Activated naive CD4-positive, alpha-beta T cell treated with anti-CD3 and anti-CD28 coated beads, Interleukin-2, amount 50 U/mL, for 72 hours (primary cell): ENCODE measurements around the gene ZBP1. TPM values are rescaled to one million over a fixed set of nuclear protein-coding genes. Genes with fewer than 3 reads are reported as not detected.
"Not testable (repeated sequence)": the region's sequence is repeated elsewhere in the genome, so short reads cannot be mapped to it uniquely, and the experiment has no call there.

Experiments used
- ATAC-seq, 2 donors: fragments of 150-1000 bp; cut with Tn5 transposase; 2 replicates each; pipeline ENCODE4 v1.10.0; 2021; ENCODE audit warnings: mild to moderate bottlenecking in 2 of 2, moderate library complexity in 2 of 2
- DNase-seq, 2 donors: peaks; one replicate each; pipeline ENCODE4 v3.0.0; 2021 to 2022; ENCODE audit warnings: low spot score in 2 of 2
- H3K27ac Mint-ChIP-seq, 2 donors: one replicate each; pipeline ENCODE4 v1.8.0; 2022; ENCODE audit warnings: mild to moderate bottlenecking in 2 of 2, mixed read lengths in 2 of 2
- H3K36me3 Mint-ChIP-seq, 2 donors: one replicate each; pipeline ENCODE4 v1.8.0; 2022; ENCODE audit warnings: mixed read lengths in 2 of 2
- H3K9me3 Mint-ChIP-seq, 2 donors: one replicate each; pipeline ENCODE4 v1.8.0; 2022; ENCODE audit warnings: mixed read lengths in 2 of 2
- total RNA-seq, 2 donors: library from RNA; stranded (reverse); gene quantifications; one replicate each; pipeline ENCODE4 v1.2.3, GENCODE V29; 2022

The ZBP1 gene
- total RNA-seq, 2 donors from 2014 or later, result 0.16 to 1.1 TPM

DNA sequence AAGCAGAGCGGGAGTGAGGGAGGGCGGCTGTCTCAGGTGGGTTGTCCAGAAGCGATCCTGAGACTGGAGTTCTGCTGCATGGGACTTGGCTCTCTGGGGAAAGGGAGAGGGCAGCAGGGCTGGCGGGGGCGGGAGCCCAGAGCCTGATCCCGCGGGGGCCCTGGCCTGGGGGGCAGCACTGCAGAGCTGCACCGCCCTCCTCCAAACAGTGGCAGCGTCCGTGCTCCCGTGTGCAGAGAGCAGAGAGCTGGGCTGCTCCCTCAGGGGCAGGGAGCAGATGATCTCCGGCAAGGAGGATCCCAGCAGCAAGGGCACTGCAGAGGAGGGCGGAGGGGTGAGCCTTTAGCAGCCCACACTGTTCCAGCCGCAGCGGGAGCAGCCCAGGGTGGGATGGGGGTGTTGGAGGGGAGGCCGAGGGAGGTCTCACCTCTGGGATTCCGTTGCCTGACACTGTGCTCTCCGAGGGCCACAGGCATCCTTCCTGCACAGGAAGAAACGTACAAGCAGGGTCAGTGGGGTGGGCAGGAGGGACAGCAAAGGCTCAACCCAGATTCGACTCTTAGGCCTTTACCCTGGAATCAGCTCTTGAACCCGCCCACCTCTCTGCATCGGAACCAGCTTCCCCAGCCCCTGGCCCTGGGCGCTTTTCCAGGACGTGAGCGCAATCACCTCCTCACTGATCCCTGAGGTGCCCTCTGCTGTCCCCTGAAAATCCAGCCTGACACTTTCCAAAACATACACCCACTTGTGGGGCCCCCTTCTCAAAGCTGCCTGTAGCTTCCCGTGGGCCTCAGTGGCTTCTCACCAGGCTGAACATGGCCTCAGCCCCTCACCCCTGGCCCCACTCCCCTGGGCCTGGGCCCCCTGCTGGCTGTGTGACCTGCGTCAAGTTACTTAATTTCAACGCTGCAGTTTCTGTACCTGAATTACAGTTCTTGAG lies 32.6 kb upstream of the ZBP1 start:
- DNase-seq, result peak in 1 of 2 donors; percentile 26
- Mint-ChIP-seq H3K9me3 (no peaks in the 10 kb centered on the region), H3K36me3 (no peaks in the 10 kb centered on the region), H3K27ac (no peak overlapping the region)
- no peak for ATAC-seq

DNA sequence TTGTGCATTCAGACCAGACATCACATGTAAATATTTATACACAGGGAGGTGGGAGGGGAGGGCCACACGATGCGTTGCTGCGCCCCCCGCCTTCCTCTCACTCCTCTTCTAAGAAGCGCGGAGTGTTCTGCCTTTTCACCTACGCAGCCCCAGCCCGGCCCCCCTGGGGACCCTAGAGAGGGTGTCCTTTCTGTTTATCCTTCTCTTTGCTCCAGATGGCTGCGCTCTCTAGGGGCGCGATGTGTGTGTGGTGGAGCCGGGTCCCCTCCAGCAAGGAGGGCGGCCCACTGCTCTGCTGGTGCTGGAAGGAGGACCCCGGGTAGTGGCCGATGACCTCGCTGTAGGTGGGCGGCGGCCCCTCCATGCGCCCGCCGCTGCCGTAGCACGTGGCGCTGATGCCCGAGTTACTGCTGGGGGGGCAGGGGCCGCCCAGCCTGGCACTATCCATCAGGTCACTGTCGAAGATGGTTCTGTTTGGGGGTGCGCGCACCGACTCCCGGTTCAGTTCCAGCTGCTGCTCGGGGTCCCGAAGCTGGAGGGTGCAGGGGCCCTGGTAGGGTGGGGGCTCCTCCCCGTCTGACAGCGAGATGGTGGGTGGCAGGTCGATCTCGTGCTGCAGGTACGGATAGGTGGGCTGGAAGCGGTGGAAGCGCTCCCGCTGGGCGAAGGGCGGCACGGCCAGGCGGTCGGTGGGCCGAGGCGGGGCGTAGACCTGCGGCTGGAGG lies 31.8 kb upstream of the ZBP1 start:
- ATAC-seq (no peak), DNase-seq (peak in 1 of 2 donors; percentile 33)
- Mint-ChIP-seq H3K36me3 (no peaks in the 10 kb centered on the region), H3K9me3 (no peaks in the 10 kb centered on the region), H3K27ac (no peak overlapping the region)

DNA sequence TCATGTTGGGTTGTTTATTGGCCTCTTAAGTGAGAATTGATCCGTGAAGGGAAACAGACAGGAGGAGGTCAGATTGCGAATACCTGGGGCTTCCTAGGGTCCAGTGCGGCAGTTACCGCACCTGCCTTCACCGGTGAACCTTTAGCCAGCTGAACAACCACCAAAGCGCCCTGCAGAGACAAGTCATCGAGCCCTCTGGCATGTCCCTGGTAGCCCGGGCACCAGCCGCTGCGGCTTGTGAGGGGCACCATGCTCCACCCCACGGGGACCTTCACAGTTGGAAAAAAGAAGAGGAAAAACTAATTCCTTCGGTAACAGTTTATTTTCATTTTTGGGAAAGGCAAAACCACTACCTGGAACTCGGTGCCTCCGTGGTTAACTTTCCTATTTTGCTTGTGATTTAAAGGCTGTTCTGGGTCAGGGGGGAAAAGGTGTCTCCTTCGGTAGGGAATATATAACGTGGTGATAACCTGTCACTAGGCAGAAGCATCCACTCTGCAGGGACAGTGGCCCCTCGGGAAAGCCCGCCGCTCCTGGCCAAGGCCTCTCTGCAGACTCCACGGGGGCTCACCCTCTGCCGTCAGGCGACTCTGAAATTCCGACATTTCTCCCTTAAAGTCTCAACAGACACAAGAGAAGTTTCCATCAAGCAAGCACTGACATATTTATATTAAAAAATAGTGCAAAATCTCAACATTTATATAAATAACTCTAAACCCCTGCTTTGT lies 30.7 kb upstream of the ZBP1 start:
- Mint-ChIP-seq H3K9me3 (no peaks in the 10 kb centered on the region), H3K27ac (no peak overlapping the region), H3K36me3 (no peaks in the 10 kb centered on the region)
- ATAC-seq (no peak), DNase-seq (no peak)

DNA sequence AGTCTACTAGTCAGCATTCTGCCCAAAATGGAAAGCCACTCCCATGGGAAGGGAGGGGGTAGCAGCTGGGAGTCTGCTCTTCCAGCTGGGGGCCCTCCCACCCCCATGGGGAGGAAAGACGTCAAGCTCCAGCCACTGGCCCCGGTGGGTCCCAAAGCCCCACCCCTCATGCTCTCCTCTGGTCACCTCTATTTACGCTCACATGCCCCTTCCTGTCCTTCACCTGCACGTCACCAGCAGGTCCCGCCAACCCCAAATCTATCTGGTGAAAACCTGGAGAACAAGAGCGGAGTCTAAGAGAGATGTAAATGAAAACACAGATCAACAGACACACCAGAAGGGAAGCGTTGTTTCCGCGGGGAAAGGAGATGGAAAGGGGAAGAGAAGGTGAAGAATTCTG lies 30.0 kb upstream of the ZBP1 start:
- Mint-ChIP-seq H3K36me3 (no peaks in the 10 kb centered on the region), H3K27ac (no peak overlapping the region), H3K9me3 (no peaks in the 10 kb centered on the region)
- DNase-seq (peak in 1 of 2 donors; percentile 13), ATAC-seq (no peak)

DNA sequence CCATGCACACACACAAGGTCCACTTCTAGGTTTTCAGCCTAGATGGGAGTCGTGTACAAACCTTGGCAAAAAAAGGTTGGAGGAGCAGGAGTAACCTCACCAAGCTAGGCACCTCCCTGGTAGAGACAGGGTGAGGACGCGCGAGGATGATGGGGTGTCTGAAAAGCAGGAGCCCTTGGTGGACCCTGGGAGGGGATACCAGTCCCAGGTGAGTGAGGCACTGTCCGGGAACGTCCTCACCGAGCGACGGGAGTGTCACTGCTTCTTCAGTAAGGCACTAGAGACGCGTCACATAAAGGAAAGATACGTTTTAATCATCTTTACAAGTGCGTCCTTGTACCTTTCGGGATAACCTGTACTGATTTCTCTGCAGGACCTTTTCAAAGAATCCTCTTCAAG lies 29.4 kb upstream of the ZBP1 start:
- Mint-ChIP-seq H3K27ac (no peak overlapping the region), H3K36me3 (peaks cover 5 to 6% of the 10 kb centered on the region in 2 donors), H3K9me3 (peaks cover 3 to 5% of the 10 kb centered on the region in 2 donors)
- no peak for ATAC-seq
- no peak for DNase-seq

DNA sequence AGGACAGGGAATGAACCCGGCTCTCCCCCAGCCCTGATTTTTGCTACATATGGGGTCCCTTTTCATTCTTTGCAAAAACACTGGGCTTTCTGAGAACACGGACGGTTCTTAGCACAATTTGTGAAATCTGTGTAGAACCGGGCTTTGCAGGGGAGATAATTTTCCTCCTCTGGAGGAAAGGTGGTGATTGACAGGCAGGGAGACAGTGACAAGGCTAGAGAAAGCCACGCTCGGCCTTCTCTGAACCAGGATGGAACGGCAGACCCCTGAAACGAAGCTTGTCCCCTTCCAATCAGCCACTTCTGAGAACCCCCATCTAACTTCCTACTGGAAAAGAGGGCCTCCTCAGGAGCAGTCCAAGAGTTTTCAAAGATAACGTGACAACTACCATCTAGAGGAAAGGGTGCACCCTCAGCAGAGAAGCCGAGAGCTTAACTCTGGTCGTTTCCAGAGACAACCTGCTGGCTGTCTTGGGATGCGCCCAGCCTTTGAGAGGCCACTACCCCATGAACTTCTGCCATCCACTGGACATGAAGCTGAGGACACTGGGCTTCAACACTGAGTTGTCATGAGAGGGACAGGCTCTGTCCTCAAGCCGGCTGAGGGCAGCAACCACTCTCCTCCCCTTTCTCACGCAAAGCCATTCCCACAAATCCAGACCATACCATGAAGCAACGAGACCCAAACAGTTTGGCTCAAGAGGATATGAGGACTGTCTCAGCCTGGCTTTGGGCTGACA lies 28.8 kb upstream of the ZBP1 start:
- DNase-seq (no peak), ATAC-seq (no peak)
- H3K27ac Mint-ChIP-seq, result no peak overlapping the region
- H3K36me3 Mint-ChIP-seq, result peaks cover 6 to 8% of the 10 kb centered on the region in 2 donors
- peaks cover 4 to 8% of the 10 kb centered on the region in 2 donors for H3K9me3 Mint-ChIP-seq

DNA sequence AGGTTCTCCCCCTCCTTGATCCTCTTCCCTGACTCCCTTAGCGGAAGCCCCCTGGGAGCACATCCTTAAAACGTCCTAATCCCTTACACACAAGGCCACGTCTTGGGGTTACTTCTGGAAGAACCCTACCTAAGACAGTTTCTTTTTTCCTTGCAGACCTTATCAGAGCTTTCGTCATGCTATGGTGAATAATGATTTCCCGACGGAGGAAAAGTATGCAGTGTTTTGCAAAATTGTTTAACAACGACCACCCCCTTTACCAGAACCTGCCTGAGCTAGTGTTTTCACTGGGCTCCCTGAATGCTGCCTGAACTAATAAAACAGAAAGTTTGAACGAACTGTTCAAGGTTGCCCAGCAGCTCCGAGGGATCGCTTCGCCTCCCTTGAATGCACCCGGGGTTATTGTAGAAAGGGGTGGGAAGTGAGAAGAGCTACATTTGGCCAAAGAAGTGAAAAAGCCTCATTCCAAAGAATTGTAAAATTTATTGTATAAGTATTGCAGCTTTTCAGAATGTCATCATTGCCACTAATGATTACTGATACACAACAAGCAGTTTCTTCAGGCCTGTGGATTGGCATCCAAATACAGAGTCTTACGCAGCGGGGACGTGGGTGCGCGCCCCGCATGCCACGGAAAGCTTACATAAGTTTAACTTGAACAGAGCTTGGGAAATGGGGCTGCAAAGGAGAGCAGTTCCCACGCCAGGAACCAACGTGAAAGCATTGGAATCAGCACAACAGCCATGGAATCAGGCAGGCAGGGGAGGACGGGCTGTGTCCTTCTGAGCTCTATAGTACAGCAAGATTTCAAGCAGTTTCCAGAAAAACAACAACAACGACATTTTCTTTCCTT lies 27.9 kb upstream of the ZBP1 start:
- Mint-ChIP-seq H3K27ac (no peak overlapping the region), H3K9me3 (peaks cover 4 to 8% of the 10 kb centered on the region in 2 donors), H3K36me3 (peaks cover 6 to 8% of the 10 kb centered on the region in 2 donors)
- DNase-seq (no peak), ATAC-seq (no peak)

DNA sequence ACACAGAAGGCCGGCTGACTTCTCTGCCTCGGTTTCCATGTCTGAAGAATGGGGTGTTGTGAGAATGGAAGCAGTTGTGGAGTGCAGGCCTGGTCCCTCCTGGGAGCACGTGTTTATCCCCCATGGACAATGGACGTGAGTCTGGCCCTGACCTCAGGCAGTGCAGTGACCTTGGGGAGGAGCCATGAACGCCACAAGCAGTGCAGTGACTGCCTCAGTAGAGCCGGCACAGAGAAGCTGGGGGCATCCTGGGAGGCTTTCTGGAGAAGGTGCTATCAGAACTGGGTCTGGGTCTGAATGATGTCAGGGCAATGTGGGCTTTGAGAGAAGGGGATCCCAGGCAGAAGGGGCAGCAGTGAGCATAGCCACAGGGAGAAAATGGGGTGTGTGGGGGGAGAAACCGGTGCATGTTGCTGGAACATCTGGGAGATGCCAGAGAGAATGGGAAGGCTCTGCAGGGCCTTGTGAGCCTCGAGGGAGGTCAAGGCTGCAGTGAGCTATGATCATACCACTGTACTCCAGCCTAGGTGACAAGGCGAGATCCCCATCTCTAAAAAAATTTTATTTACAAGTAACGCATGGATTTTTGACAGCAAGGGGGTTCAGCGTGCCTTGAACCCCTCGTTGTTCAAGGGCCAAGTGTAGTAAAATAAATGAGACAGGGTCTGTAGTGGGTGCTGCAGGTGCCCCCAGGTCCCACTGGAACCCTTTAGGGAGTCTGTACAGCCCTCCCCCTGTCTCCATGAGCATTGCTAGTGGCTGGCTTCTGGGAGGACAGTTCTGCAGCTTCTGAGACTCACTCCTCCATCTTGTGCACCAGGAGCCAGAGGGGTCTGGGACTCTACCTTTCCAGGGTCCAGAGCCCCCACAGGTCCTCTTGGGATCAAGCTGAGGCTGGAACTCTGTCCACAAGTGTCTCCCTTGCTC lies 27.0 kb upstream of the ZBP1 start:
- ATAC-seq, result no peak

DNA sequence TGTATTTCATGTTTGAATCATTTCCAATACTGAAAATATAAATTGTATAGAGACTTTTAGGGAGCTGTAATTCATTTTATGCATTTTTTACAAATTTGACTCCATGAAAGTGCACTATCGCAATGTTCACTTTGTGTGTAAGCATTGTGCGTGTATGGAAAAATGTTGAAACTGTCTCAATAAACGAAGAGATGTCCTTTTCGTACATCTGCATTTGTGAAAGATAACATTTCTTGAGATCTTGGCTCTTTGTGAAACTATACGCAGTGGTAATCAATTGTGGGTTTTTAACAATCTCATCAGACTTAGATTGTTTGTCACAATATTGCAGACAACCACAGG lies 18.6 kb upstream of the ZBP1 start:
- H3K9me3 Mint-ChIP-seq, result peaks cover 21 to 25% of the 10 kb centered on the region in 2 donors
- no peak overlapping the region for H3K27ac Mint-ChIP-seq
- ATAC-seq (no peak), DNase-seq (no peak)
- peaks cover 23 to 31% of the 10 kb centered on the region in 2 donors for H3K36me3 Mint-ChIP-seq

More for the DNA sequence above, 27.0 kb upstream of the ZBP1 start:
- Mint-ChIP-seq H3K9me3 (peaks cover 4 to 8% of the 10 kb centered on the region in 2 donors), H3K36me3 (peaks cover 6 to 8% of the 10 kb centered on the region in 2 donors), H3K27ac (no peak overlapping the region)
- no peak for DNase-seq

DNA sequence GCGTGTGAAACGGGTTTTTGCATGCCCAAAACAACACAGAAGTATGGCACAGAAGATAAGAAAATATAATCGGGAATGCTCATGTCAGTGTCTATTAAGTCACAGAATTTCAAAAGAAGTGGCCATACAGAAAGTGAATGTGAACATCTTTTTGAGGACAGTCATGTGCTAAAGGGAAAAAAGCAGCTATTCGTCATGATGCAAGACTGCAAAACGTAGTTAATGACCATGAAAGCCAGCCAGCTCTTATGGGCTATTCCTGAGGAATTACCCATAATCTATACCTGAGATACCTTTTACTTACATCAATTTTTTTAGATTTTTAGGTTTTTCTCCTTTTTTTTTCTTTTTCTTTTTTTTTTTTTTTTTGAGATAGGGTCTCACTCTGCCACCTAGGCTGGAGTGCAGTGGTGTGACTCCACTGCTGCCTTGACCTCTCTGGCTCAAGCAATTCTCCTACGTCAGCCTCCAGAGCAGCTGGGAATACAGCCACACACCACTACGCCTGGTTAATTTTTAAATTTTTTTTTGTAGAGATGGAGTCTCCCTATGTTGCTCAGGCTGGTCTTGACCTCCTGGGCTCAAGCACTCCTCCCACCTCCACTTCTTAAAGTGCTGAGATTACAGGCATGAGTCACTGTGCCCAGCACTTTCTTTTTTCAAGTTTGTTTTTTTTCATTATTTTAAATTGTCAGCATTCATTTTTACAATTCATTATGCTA lies 18.1 kb upstream of the ZBP1 start:
- DNase-seq, result no peak
- no peak for ATAC-seq
- Mint-ChIP-seq H3K9me3 (peaks cover 23 to 25% of the 10 kb centered on the region in 2 donors), H3K27ac (no peak overlapping the region), H3K36me3 (peaks cover 23 to 31% of the 10 kb centered on the region in 2 donors)

DNA sequence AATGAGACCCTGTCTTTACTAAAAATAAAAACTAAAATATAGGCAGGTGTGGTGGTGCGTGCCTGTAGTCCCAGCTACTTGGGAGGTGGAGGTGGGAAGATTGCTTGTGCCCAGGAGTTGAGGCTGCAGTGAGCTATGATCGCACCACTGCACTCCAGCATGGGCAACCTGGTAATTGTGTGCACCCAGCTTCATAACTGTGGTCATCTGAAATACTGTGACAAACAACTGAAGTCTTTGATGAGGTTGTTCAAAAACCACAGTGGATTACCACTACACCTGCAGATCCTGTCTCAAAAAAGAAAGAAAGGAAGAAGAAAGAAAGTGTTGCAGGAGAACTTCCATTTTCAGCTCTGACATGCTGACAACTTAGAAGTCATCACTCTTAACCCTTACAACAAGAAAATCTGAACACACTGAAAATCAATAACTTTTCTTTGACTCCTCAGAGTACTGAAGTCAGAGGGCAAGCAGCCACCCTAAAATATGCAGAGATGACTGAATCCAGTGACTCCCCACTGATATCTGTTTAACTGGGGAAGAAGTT lies 13.8 kb upstream of the ZBP1 start:
- DNase-seq, result no peak
- peak; percentile 31 to 88 for ATAC-seq
- peaks cover 41 to 43% of the 10 kb centered on the region in 2 donors for H3K36me3 Mint-ChIP-seq
- no peak overlapping the region for H3K27ac Mint-ChIP-seq
- H3K9me3 Mint-ChIP-seq, result peaks cover 32 to 41% of the 10 kb centered on the region in 2 donors

DNA sequence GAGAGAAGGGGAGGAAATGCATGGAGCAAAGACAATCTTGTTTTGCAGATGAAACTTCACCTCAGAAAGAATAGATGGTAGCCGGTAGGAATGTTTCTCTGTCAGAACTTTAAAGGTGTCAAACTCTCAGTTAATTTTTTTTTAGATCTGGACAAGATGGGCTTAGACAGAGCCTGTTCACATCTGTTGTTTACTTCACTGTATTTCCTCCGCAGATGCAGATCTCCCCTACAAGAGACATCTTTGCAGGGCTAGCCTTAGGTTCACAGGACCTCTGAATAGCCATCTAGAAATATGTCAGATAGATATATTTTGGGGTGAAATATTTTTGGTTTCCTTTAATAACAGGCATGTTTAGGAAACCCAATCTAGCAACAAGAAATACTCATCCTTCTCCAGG lies 12.1 kb upstream of the ZBP1 start:
- ATAC-seq, result no peak
- peaks cover 30 to 40% of the 10 kb centered on the region in 2 donors for H3K9me3 Mint-ChIP-seq
- H3K36me3 Mint-ChIP-seq, result peaks cover 41% of the 10 kb centered on the region in 2 donors
- H3K27ac Mint-ChIP-seq, result no peak overlapping the region
- DNase-seq, result no peak

DNA sequence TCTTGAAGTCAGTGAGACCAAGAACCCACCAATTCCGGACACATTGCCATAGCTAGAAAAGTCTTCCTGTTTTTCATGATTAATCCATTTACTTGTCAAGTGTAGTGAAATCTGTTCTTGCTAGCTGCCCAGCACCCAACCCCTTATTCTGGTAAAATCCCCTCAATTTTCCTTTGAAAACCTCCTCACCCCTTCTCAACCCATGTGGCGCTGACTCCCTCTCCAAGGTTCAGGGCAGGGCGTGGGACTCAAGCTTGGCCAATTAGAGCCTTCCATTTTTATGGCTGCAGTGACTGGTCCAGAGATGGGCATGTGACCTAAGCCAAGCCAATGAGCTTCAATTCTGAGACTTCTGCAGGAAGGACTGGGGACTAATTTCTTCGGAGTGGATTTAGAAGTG lies 9.8 kb upstream of the ZBP1 start:
- Mint-ChIP-seq H3K9me3 (peaks cover 16 to 29% of the 10 kb centered on the region in 2 donors), H3K36me3 (peaks cover 33 to 40% of the 10 kb centered on the region in 2 donors), H3K27ac (peak overlapping the region; percentile 88 to 94)
- DNase-seq (no peak), ATAC-seq (peak; percentile 61 to 96)

DNA sequence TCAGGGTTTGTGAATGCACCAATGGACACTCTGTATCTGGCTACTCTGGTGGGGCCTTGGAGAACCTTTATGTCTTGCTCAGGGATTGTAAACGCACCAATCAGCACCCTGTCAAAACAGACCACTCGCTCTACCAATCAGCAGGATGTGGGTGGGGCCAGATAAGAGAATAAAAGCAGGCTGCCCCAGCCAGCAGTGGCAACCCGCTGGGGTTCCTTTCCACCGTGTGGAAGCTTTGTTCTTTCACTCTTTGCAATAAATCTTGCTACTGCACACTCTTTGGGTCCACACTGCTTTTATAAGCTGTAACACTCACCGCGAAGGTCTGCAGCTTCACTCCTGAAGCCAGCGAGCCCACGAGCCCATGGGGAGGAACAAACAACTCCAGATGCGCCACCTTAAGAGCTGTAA lies 9.3 kb upstream of the ZBP1 start:
- peak overlapping the region; percentile 88 to 94 for H3K27ac Mint-ChIP-seq
- H3K9me3 Mint-ChIP-seq, result peaks cover 14 to 25% of the 10 kb centered on the region in 2 donors
- ATAC-seq, result not testable (repeated sequence)
- H3K36me3 Mint-ChIP-seq, result peaks cover 33 to 40% of the 10 kb centered on the region in 2 donors
- DNase-seq, result peak in 1 of 2 donors; percentile 38
